Measurements from ENCODE around the gene KIF21A. TPM values are rescaled to one million over a fixed set of nuclear protein-coding genes. Genes with fewer than 3 reads are reported as not detected.

The KIF21A gene
- total and polyA plus RNA-seq, 2 donors (not counting 3 experiments of a cell fraction or from before 2014, with no cell fraction given): 1.8 to 10.1 TPM

DNA sequence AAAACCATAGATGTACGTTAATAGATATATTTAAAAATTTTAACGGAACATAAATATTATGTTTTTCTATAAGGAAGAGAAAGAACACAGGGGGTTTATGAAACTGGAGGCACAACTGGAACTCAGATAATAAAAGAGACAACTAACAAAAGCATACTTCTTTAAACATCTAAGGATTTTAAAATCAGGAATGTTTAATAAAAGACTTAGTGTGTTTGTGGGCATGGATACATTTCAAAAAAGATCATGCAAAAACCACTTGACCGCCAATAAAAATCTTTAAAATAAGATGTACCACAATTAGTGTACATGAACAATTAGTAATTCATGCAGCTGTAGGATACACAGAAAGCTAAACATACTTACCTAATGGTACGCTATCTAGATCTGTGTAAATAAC is 113.0 kb downstream of the KIF21A start:
- peaks cover 0 to 3% of the 10 kb centered on the region in 2 experiments for H3K36me3 ChIP-seq (ENCODE audit: control insufficient read depth in 2 of 2, extremely low read depth in 1 of 2, insufficient read depth in 2 of 2, low read length in 2 of 2)
- no peak overlapping the region for H3K4me3 ChIP-seq (replicated peaks in 1 of 3; ENCODE audit: insufficient read depth in 1 of 3, low read depth in 1 of 3, low read length in 3 of 3)
- DNase-seq (ENCODE audit: low read depth, low spot score): no peak
- no peaks in the 10 kb centered on the region for H3K4me1 ChIP-seq (ENCODE audit: control insufficient read depth, extremely low read depth, insufficient read depth, low read length)
- no peaks in the 10 kb centered on the region for H3K79me2 ChIP-seq (ENCODE audit: control insufficient read depth, insufficient read depth, low read length)
- no peaks in the 10 kb centered on the region for H3K9me1 ChIP-seq (replicated peaks; ENCODE audit: control insufficient read depth, extremely low read depth, insufficient read depth, low read length)
- H3K27ac ChIP-seq (ENCODE audit: insufficient read depth, low read depth, low read length): no peak overlapping the region
- ChIA-PET CTCF (no interaction called here), POLR2A (no interaction called here)
- BruUV-seq (replicated peaks): no TSS peak
- H3K27me3 ChIP-seq (ENCODE audit: control insufficient read depth in 2 of 2, insufficient read depth in 2 of 2, low read length in 2 of 2): no peaks in the 10 kb centered on the region
- H4K20me1 ChIP-seq (replicated peaks; ENCODE audit: control insufficient read depth, extremely low read depth, insufficient read depth, low read length): no peaks in the 10 kb centered on the region
- H3K4me2 ChIP-seq (ENCODE audit: insufficient read depth, low read length): no peak overlapping the region
- TF ChIP-seq JUN (IDR thresholded peaks at IDR 0.05; ENCODE audit: borderline replicate concordance, insufficient read depth, insufficient read length, low read depth) (no peak), EZH2 (IDR thresholded peaks at IDR 0.05; ENCODE audit: borderline replicate concordance, low read depth, low read length, severe bottlenecking) (no peak), POLR2AphosphoS5 (IDR thresholded peaks at IDR 0.05; ENCODE audit: insufficient read depth, low read depth, low read length) (no peak), GATA2 (IDR thresholded peaks at IDR 0.05; ENCODE audit: insufficient read depth, insufficient read length, low read depth, low read length) (no peak), FOS (IDR thresholded peaks at IDR 0.05; ENCODE audit: borderline replicate concordance, insufficient read depth, low read length) (no peak), MYC (IDR thresholded peaks at IDR 0.05; ENCODE audit: low read depth, low read length) (no peak), POLR2A (IDR thresholded peaks at IDR 0.05; ENCODE audit: low read depth, low read length) (no peak)
- TF ChIP-seq, protein P1, sequence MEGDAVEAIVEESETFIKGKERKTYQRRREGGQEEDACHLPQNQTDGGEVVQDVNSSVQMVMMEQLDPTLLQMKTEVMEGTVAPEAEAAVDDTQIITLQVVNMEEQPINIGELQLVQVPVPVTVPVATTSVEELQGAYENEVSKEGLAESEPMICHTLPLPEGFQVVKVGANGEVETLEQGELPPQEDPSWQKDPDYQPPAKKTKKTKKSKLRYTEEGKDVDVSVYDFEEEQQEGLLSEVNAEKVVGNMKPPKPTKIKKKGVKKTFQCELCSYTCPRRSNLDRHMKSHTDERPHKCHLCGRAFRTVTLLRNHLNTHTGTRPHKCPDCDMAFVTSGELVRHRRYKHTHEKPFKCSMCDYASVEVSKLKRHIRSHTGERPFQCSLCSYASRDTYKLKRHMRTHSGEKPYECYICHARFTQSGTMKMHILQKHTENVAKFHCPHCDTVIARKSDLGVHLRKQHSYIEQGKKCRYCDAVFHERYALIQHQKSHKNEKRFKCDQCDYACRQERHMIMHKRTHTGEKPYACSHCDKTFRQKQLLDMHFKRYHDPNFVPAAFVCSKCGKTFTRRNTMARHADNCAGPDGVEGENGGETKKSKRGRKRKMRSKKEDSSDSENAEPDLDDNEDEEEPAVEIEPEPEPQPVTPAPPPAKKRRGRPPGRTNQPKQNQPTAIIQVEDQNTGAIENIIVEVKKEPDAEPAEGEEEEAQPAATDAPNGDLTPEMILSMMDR (IDR thresholded peaks at IDR 0.05; ENCODE audit: extremely low read depth in 1 of 2, insufficient read depth in 1 of 2, low read depth in 1 of 2, low read length in 2 of 2): no peak
- TF ChIP-seq, protein P2, sequence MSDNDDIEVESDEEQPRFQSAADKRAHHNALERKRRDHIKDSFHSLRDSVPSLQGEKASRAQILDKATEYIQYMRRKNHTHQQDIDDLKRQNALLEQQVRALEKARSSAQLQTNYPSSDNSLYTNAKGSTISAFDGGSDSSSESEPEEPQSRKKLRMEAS (IDR thresholded peaks at IDR 0.05; ENCODE audit: insufficient read depth, insufficient read length): no peak
- no peak overlapping the region for H3K9ac ChIP-seq (replicated peaks; ENCODE audit: extremely low read depth, insufficient read depth, low read length)
- dilution Hi-C loops (cut with MboI; ENCODE audit: extremely low pct_ligation_motif_present, low sequenced_read_pairs) (no loop called here), intact Hi-C loops (cut with micrococcal nuclease) (no loop called here)
- H2AFZ ChIP-seq (ENCODE audit: low read depth, low read length): no peak overlapping the region
- no peak for FAIRE-seq
- H3K9me3 ChIP-seq (replicated peaks; ENCODE audit: control insufficient read depth, insufficient read depth, low read length): no peaks in the 10 kb centered on the region

All from endothelial cell of umbilical vein (primary cell).